ENCODE data around the gene SPTBN4. TPM values are rescaled to one million over a fixed set of nuclear protein-coding genes. Genes with fewer than 3 reads are reported as not detected.

The SPTBN4 gene
- total and polyA plus RNA-seq, 2 donors (not counting 1 experiment from before 2014, with no cell fraction given), result 0.03 to 0.67 TPM

GRCh38 chr19:40512473-40513344, 45.9 kb downstream of the SPTBN4 start:
- Mint-ChIP-seq H3K27me3 (peaks cover 57% of the 10 kb centered on the region), H3K4me3 (no peak overlapping the region)
- CTCF ChIA-PET, result no interaction called here

More at GRCh38 chr19:40512473-40513344, 45.9 kb downstream of the SPTBN4 start:
- no peak overlapping the region for H3K4me3 ChIP-seq (ENCODE audit: control extremely low read depth in 1 of 5, extremely low read depth in 1 of 5, insufficient read depth in 1 of 5, low read depth in 2 of 5, low read length in 4 of 5)
- TF ChIP-seq EZH2 (IDR thresholded peaks at IDR 0.05; ENCODE audit: borderline replicate concordance, insufficient read depth, low read depth, low read length, poor library complexity, severe bottlenecking) (no peak), CTCF (IDR thresholded peaks at IDR 0.05) (no peak)
- peaks cover 3 to 7% of the 10 kb centered on the region in 2 donors for H3K4me1 ChIP-seq (ENCODE audit: control insufficient read depth in 2 of 2, insufficient read depth in 2 of 2, low read length in 2 of 2)
- POLR2A ChIA-PET, result interaction anchor here (0.5 kb wide), 1 partner anchor 236 kb away, joined by 10 read pairs; no protein-coding TSS in a partner anchor
- peak overlapping the region; percentile 35 for H3K4me2 ChIP-seq (replicated peaks; ENCODE audit: low read depth, low read length, poor library complexity, severe bottlenecking)
- peaks cover 0 to 54% (median 16%) of the 10 kb centered on the region in 4 experiments for H3K27me3 ChIP-seq (replicated peaks in 1 of 4; ENCODE audit: control extremely low read depth in 1 of 4, control insufficient read depth in 3 of 4, insufficient read depth in 4 of 4, low read length in 3 of 4)
- intact Hi-C loops (cut with micrococcal nuclease), result no loop called here
- H3K36me3 ChIP-seq (replicated peaks in 1 of 2; ENCODE audit: control extremely low read depth in 1 of 2, control insufficient read depth in 1 of 2, extremely low read depth in 1 of 2, insufficient read depth in 2 of 2, low read length in 1 of 2), result no peaks in the 10 kb centered on the region
- no peak overlapping the region for H3K9ac ChIP-seq (ENCODE audit: low read length)
- no peaks in the 10 kb centered on the region for H3K79me2 ChIP-seq (ENCODE audit: control insufficient read depth, insufficient read depth, low read length)
- H4K20me1 ChIP-seq (ENCODE audit: control insufficient read depth, insufficient read depth, low read length, poor library complexity, severe bottlenecking), result no peaks in the 10 kb centered on the region
- DNase-seq, result no peak
- Mint-ChIP-seq H3K27ac (no peak overlapping the region), H3K4me1 (peaks cover 3% of the 10 kb centered on the region), H3K9me3 (ENCODE audit: insufficient read depth) (no peaks in the 10 kb centered on the region)
- H3K27ac ChIP-seq (ENCODE audit: low read length in 2 of 2), result no peak overlapping the region
- WGBS (ENCODE audit: insufficient coverage), result 15% methylated on average over 105 of the region's 105 CpGs
- H2AFZ ChIP-seq (ENCODE audit: insufficient read depth, low read depth, low read length, poor library complexity, severe bottlenecking), result peak overlapping the region; percentile 28
- no peak for ATAC-seq (ENCODE audit: low read depth)
- H3K9me3 ChIP-seq (ENCODE audit: control extremely low read depth in 1 of 3, control insufficient read depth in 2 of 3, insufficient read depth in 1 of 3, low read length in 2 of 3), result peaks cover 0 to 4% (median 0%) of the 10 kb centered on the region in 3 donors

Measured in B cell (primary cell).